GM21737 (cell line): ENCODE measurements around the gene MED13L.
"Not testable (repeated sequence)": the region's sequence is repeated elsewhere in the genome, so short reads cannot be mapped to it uniquely, and the experiment has no call there.

Experiments used
- ATAC-seq: cut with Tn5 transposase; IDR thresholded peaks from one replicate; pipeline ENCODE4 v1.9.1; 2021; ENCODE audit warnings: mild to moderate bottlenecking, moderate library complexity; ENCODE audit not compliant: unreplicated experiment

The MED13L gene

GRCh38 chr12:116249938-116250337 is 27.6 kb downstream of the MED13L start:
- no peak for ATAC-seq

GRCh38 chr12:116248930-116249329 is 28.6 kb downstream of the MED13L start:
- ATAC-seq = no peak

- ATAC-seq = no peak
Observed at GRCh38 chr12:116248433-116248832, 29.1 kb downstream of the MED13L start.

- no peak for ATAC-seq
Observed at GRCh38 chr12:116247377-116247776, 30.1 kb downstream of the MED13L start.

- ATAC-seq = no peak
Observed at GRCh38 chr12:116246490-116247179, 30.9 kb downstream of the MED13L start.

GRCh38 chr12:116245189-116245588 is 32.3 kb downstream of the MED13L start:
- no peak for ATAC-seq

GRCh38 chr12:116244474-116245090 is 32.9 kb downstream of the MED13L start:
- ATAC-seq = no peak

GRCh38 chr12:116244001-116244400 is 33.5 kb downstream of the MED13L start:
- no peak for ATAC-seq

- ATAC-seq = no peak
Observed at GRCh38 chr12:116242740-116243139, 34.8 kb downstream of the MED13L start.

- no peak for ATAC-seq
Observed at GRCh38 chr12:116241157-116241759, 36.2 kb downstream of the MED13L start.

GRCh38 chr12:116238570-116239119 is 38.8 kb downstream of the MED13L start:
- ATAC-seq = not testable (repeated sequence)

GRCh38 chr12:116238149-116238548 is 39.3 kb downstream of the MED13L start:
- ATAC-seq = no peak

GRCh38 chr12:116236976-116237375 is 40.5 kb downstream of the MED13L start:
- no peak for ATAC-seq

- ATAC-seq = no peak
Observed at GRCh38 chr12:116236148-116236731, 41.3 kb downstream of the MED13L start.

- not testable (repeated sequence) for ATAC-seq
Observed at GRCh38 chr12:116234148-116234547, 43.3 kb downstream of the MED13L start.

- no peak for ATAC-seq
Observed at GRCh38 chr12:116233669-116234068, 43.8 kb downstream of the MED13L start.

- no peak for ATAC-seq
Observed at GRCh38 chr12:116227811-116228210, 49.7 kb downstream of the MED13L start.

GRCh38 chr12:116226026-116226425 is 51.5 kb downstream of the MED13L start:
- no peak for ATAC-seq

- ATAC-seq = no peak
Observed at GRCh38 chr12:116222358-116222757, 55.1 kb downstream of the MED13L start.

GRCh38 chr12:116220756-116221155 is 56.7 kb downstream of the MED13L start:
- no peak for ATAC-seq

GRCh38 chr12:116217045-116217735 is 60.3 kb downstream of the MED13L start:
- no peak for ATAC-seq
